Heart left ventricle (tissue), 13 donors: ENCODE measurements around the gene OR6N2.

Experiments used
- POLR2A ChIP-seq, 2 donors: fragments of 450-650 bp; IDR thresholded peaks; one replicate each; pipeline ENCODE4 v1.6.1; 2017; ENCODE audit warnings: antibody characterized with exemption in 2 of 2, mild to moderate bottlenecking in 2 of 2, moderate library complexity in 2 of 2
- TF ChIP-seq, protein P1 (sequence below), 12 donors: fragments of 200-600 bp; sonication (generic) in 4 of 12; IDR thresholded peaks; one replicate each; pipeline versions ENCODE4 v1.5.0 to v1.8.0; 2018 to 2022; ENCODE audit warnings: antibody characterized with exemption in 12 of 12, mild to moderate bottlenecking in 5 of 12
- donor health status: ischemic (EF 13 %, LVEDD 7.1; RV severe dilation, severe dysfunction).
- donor health status: DM: no; HTN: yes; CAD: no.
- donor health status: DM: no; HTN: no; CAD: no.
- donor health status: ischemic (EF 25% LVEDD 6.9; RV normal size, moderate dysfunction).
- donor health status: ischemic (EF 25% LVEDD 5.7; RV mildly dilated, moderate dysfunction).
- donor health status: ischemic (EF 35%, LVEDD 5.7; RV mildly dilated, moderate dysfunction).
- donor health status: nonischemic (EF 11% LVEDD 7.7; RV severe dilation, severe dysfunction).
- donor health status: DM: yes; HTN: yes; CAD: no.
- donor health status: PGD.
- donor health status: ischemic (EF 29% LVEDD 5.4; RV normal size, mild dysfunction).
- donor health status: nonischemic (EF 23%, LVEDD 6.1; RV moderate dilation, normal function).

DNA sequence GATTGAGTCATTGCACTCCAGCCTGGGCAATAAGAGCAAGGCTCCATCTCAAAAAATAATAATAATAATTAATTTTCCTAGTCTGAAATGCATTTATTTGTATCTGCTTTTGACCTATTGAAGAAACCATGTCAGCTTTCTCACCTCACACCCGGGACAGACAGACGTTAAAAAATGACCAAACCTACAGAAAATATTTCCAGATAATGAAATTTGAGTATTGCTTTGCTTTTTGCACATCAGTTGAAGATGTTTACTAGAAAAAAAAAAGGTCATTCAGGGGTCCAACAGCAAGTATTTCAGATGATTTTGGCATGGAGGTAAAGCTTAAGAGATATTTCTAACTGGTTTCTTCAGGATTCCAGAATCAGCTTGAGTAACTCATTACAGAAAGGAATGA, 26.6 kb downstream of the OR6N2 start, which contains the start of gene OR6K6:
- TF ChIP-seq, protein P1, sequence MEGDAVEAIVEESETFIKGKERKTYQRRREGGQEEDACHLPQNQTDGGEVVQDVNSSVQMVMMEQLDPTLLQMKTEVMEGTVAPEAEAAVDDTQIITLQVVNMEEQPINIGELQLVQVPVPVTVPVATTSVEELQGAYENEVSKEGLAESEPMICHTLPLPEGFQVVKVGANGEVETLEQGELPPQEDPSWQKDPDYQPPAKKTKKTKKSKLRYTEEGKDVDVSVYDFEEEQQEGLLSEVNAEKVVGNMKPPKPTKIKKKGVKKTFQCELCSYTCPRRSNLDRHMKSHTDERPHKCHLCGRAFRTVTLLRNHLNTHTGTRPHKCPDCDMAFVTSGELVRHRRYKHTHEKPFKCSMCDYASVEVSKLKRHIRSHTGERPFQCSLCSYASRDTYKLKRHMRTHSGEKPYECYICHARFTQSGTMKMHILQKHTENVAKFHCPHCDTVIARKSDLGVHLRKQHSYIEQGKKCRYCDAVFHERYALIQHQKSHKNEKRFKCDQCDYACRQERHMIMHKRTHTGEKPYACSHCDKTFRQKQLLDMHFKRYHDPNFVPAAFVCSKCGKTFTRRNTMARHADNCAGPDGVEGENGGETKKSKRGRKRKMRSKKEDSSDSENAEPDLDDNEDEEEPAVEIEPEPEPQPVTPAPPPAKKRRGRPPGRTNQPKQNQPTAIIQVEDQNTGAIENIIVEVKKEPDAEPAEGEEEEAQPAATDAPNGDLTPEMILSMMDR (IDR thresholded peaks at IDR 0.05) = no peak
- no peak for TF ChIP-seq POLR2A (IDR thresholded peaks at IDR 0.05)
